Hepatocyte (in vitro differentiated cells): ENCODE data around the gene LYPD4. TPM values are rescaled to one million over a fixed set of nuclear protein-coding genes. Genes with fewer than 3 reads are reported as not detected.

Experiments used
- DNase-seq: peaks from one replicate; pipeline ENCODE4 v3.0.0-alpha.2; 2016; ENCODE audit warnings: low spot score
- H2AFZ ChIP-seq: fragments of 200-600 bp; sonication (generic); 2 replicates; pipeline ENCODE4 v1.6.0; 2016; ENCODE audit warnings: antibody characterized with exemption, mild to moderate bottlenecking
- H3K27ac ChIP-seq: fragments of 200-600 bp; sonication (generic); 2 replicates; pipeline ENCODE4 v1.5.1; 2016; ENCODE audit warnings: mild to moderate bottlenecking
- H3K27me3 ChIP-seq: fragments of 200-600 bp; sonication (generic); 2 replicates; pipeline ENCODE4 v1.6.1; 2016
- H3K36me3 ChIP-seq: fragments of 200-600 bp; sonication (generic); replicated peaks from 2 replicates; pipeline ENCODE4 v1.5.1; 2016; ENCODE audit warnings: low read depth; ENCODE audit not compliant: insufficient read depth
- H3K4me1 ChIP-seq: fragments of 200-600 bp; sonication (generic); 2 replicates; pipeline ENCODE4 v1.5.1; 2016; ENCODE audit warnings: mild to moderate bottlenecking, moderate library complexity; ENCODE audit not compliant: insufficient read depth
- H3K4me2 ChIP-seq: fragments of 200-600 bp; sonication (generic); 2 replicates; pipeline ENCODE4 v1.6.0; 2016
- H3K4me3 ChIP-seq: fragments of 200-600 bp; sonication (generic); 2 replicates; pipeline ENCODE4 v1.5.1; 2016; ENCODE audit warnings: mild to moderate bottlenecking
- H3K79me2 ChIP-seq: fragments of 200-600 bp; sonication (generic); 2 replicates; pipeline ENCODE4 v1.6.0; 2017; ENCODE audit warnings: mild to moderate bottlenecking
- H3K9me2 ChIP-seq: fragments of 200-600 bp; sonication (generic); replicated peaks from 2 replicates; pipeline ENCODE4 v1.6.0; 2017; ENCODE audit warnings: mild to moderate bottlenecking; ENCODE audit not compliant: insufficient read depth
- H3K9me3 ChIP-seq: fragments of 200-600 bp; sonication (generic); 2 replicates; pipeline ENCODE4 v1.5.1; 2016; ENCODE audit warnings: low read depth, mild to moderate bottlenecking
- H4K20me1 ChIP-seq: fragments of 200-600 bp; sonication (generic); 2 replicates; pipeline ENCODE4 v1.6.0; 2016; ENCODE audit warnings: mild to moderate bottlenecking; ENCODE audit not compliant: insufficient read depth, poor library complexity, severe bottlenecking
- EZH2 ChIP-seq: fragments of 200-600 bp; sonication (generic); IDR thresholded peaks from 2 replicates; pipeline ENCODE4 v1.6.1; 2016; ENCODE audit warnings: antibody characterized with exemption, mild to moderate bottlenecking, borderline replicate concordance
- EZH2phosphoT487 ChIP-seq: fragments of 200-600 bp; sonication (generic); IDR thresholded peaks from one replicate; pipeline ENCODE4 v1.6.1; 2018; ENCODE audit warnings: antibody characterized with exemption, mild to moderate bottlenecking, low read depth, moderate library complexity; ENCODE audit not compliant: unreplicated experiment, severe bottlenecking
- WGBS: methylation state at CpG from one replicate; pipeline ENCODE4 v1.1.6; 2016; ENCODE audit warnings: low lambda C conversion rate; ENCODE audit errors: missing lambda C conversion rate; 5-methylcytosine and 5-hydroxymethylcytosine counted together
- polyA plus RNA-seq: library from polyadenylated mRNA; unstranded; fragments of >200 nt; fragmentation: Nextera tagmentation; extraction: Ambion mirVana; gene quantifications from 2 replicates; pipeline ENCODE4 v1.2.1, GENCODE V29; 2016
- total RNA-seq: library from RNA; depleted of rRNA; stranded (reverse); fragments of >200 nt; gene quantifications from 2 replicates; pipeline ENCODE4 v1.2.3, GENCODE V29; 2014
- TF ChIP-seq, protein P1 (sequence below): fragments of 200-600 bp; sonication (generic); IDR thresholded peaks from 2 replicates; pipeline ENCODE4 v1.5.1; 2016; ENCODE audit warnings: antibody characterized with exemption, mild to moderate bottlenecking; ENCODE audit not compliant: poor library complexity

Gene LYPD4
- total and polyA plus RNA-seq, 2 experiments from 2014 or later = not detected

DNA sequence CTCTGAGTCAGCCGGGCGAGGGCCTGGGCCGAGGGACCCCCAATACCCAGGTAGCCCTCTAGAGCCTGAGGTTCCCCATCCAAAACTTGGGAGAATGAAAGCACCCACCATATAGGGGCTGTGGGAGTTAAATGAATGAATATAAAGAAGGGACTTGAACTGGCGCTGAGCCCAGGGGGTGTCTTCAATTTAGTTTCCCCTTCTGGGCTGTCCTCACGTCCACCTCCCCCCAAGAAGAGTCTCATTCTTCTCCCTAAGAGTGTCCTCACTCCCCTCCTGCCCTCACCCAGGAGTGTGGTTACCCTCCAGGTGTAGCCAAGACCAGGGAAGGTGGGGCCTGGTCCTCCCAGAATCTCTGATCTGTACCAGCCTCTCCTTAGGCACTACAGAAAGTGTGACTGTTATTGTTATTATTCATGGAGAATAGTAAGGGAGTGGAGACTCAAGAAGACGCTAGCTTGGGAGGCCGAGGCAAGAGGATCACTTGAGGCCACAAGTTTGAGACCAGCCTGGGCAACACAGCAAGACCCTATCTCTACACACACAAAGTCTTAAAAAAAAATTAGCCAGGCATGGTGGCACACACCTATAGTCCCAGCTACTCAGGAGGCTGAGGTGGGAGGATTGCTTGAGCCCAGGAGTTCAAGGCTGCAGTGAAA is 35.3 kb upstream of the LYPD4 start:
- Histone ChIP-seq H3K4me1 (peaks cover 1% of the 10 kb centered on the region), H3K9me2 (no peaks in the 10 kb centered on the region), H3K36me3 (no peaks in the 10 kb centered on the region), H3K9me3 (no peaks in the 10 kb centered on the region), H4K20me1 (no peaks in the 10 kb centered on the region), H3K27me3 (no peaks in the 10 kb centered on the region), H3K79me2 (peaks cover 5% of the 10 kb centered on the region), H3K4me3 (no peak overlapping the region), H3K4me2 (no peak overlapping the region), H3K27ac (no peak overlapping the region), H2AFZ (no peak overlapping the region)
- TF ChIP-seq EZH2 = no peak
- no peak for TF ChIP-seq EZH2phosphoT487
- TF ChIP-seq, protein P1, sequence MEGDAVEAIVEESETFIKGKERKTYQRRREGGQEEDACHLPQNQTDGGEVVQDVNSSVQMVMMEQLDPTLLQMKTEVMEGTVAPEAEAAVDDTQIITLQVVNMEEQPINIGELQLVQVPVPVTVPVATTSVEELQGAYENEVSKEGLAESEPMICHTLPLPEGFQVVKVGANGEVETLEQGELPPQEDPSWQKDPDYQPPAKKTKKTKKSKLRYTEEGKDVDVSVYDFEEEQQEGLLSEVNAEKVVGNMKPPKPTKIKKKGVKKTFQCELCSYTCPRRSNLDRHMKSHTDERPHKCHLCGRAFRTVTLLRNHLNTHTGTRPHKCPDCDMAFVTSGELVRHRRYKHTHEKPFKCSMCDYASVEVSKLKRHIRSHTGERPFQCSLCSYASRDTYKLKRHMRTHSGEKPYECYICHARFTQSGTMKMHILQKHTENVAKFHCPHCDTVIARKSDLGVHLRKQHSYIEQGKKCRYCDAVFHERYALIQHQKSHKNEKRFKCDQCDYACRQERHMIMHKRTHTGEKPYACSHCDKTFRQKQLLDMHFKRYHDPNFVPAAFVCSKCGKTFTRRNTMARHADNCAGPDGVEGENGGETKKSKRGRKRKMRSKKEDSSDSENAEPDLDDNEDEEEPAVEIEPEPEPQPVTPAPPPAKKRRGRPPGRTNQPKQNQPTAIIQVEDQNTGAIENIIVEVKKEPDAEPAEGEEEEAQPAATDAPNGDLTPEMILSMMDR = no peak
- 82% methylated on average over 7 of the region's 7 CpGs for WGBS
- no peak for DNase-seq

DNA sequence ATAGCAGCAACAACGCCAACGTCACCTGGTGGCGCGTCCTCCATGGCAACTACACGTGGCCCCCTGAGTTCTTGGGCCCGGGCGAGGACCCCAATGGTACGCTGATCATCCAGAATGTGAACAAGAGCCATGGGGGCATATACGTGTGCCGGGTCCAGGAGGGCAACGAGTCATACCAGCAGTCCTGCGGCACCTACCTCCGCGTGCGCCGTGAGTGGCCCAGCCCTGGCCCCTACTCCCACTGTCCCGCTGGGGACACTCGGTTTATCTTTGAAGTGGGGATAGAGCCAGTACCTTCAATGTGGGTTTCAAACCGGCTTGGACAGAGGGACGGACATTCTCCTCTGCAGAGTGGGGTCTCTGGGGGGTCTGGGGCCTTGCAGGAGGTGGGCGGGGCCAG is 34.6 kb upstream of the LYPD4 start:
- no peak overlapping the region for H3K27ac ChIP-seq

DNA sequence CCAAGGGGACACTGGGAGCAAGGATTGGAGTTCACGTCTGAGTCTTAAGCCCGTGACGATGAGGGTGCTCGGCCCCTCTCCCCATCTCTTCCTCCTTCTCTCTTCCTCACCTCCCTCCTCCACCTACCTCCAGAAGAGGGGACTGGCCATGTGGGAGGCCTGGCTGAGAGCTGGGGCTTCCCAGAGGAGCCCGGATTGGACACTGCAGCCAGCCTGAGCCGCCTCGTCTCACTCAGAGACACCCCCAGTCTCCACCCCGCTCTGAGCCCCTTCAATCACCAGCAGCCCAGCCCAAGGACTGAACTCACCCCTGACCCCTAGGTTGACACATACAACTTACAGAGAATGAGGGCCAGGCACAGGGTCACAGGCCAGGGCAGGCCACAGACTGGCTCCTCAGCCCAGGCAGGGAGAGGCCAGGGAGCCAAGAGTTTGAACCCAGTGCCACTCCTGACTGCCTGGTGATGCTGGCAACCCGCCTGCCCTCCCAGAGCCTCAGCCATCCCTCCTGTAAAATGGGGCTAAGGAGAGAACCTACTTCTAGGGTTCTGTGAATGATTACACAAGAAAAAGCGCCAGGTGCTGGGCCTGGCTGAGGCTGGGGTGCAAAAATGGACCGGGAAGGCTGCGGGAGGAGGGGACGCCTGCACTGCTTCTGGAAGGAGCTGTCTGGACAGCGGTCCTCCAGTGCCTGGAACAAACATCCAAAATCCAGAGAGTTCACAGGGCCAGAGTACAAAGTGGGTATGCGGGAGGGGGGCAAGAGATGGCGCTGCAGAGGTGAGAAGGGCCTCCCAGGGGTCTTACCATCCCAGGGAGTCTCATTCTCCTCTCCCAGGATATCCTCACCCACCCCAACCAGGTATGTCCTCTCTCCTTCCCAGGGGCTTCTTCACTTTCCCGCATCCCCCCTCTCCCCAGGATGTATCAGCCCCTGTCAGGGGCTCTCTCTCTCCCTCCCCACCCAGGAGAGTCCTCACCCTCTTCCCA is 33.7 kb upstream of the LYPD4 start:
- Histone ChIP-seq H3K27me3 (no peaks in the 10 kb centered on the region), H3K9me2 (no peaks in the 10 kb centered on the region), H3K27ac (no peak overlapping the region), H3K36me3 (no peaks in the 10 kb centered on the region), H2AFZ (no peak overlapping the region), H3K9me3 (no peaks in the 10 kb centered on the region), H3K4me1 (no peaks in the 10 kb centered on the region), H3K4me3 (no peak overlapping the region), H3K79me2 (no peaks in the 10 kb centered on the region), H4K20me1 (no peaks in the 10 kb centered on the region), H3K4me2 (no peak overlapping the region)
- 78% methylated on average over 16 of the region's 17 CpGs for WGBS
- no peak for DNase-seq
- TF ChIP-seq, protein P1 = no peak
- TF ChIP-seq EZH2phosphoT487 = no peak
- TF ChIP-seq EZH2 = no peak

More for the DNA sequence above, 34.6 kb upstream of the LYPD4 start:
- Histone ChIP-seq H3K27me3 (no peaks in the 10 kb centered on the region), H2AFZ (no peak overlapping the region), H3K4me1 (no peaks in the 10 kb centered on the region), H3K79me2 (no peaks in the 10 kb centered on the region), H3K9me3 (no peaks in the 10 kb centered on the region), H3K4me2 (no peak overlapping the region), H3K4me3 (no peak overlapping the region), H3K9me2 (no peaks in the 10 kb centered on the region), H4K20me1 (no peaks in the 10 kb centered on the region), H3K36me3 (no peaks in the 10 kb centered on the region)
- no peak for TF ChIP-seq EZH2
- no peak for TF ChIP-seq EZH2phosphoT487
- TF ChIP-seq, protein P1 = no peak
- 90% methylated on average over 15 of the region's 21 CpGs for WGBS
- no peak for DNase-seq
